ENCODE results near the gene PLVAP.

Gene PLVAP

GRCh38 chr19:17302391-17303166, 74.6 kb downstream of the PLVAP start:
- no peak for DNase-seq (ENCODE audit: low spot score)
